Transverse colon (tissue), 4 donors: ENCODE data around the gene MLLT1.

Experiments used
- EP300 ChIP-seq: sonication (generic); formaldehyde crosslinking; IDR thresholded peaks from one replicate; pipeline ENCODE4 v1.6.1; 2017; ENCODE audit warnings: antibody characterized with exemption, low read depth
- POLR2A ChIP-seq: fragments of 450-650 bp; IDR thresholded peaks from one replicate; pipeline ENCODE4 v1.6.1; 2016; ENCODE audit warnings: antibody characterized with exemption, mild to moderate bottlenecking, moderate library complexity
- POLR2AphosphoS5 ChIP-seq, 3 donors: sonication (generic); formaldehyde crosslinking; IDR thresholded peaks; one replicate each; pipeline ENCODE4 v1.6.1; 2016; ENCODE audit warnings: antibody characterized with exemption in 3 of 3
- TF ChIP-seq, protein P1 (sequence below), 5 experiments: fragments of 200-600 bp in 3 of 5; fragments of 450-650 bp in 2 of 5; sonication (generic) in 3 of 5; IDR thresholded peaks; 1 replicate in 2 of 5; 2 replicates in 3 of 5; pipeline ENCODE4 v1.5.1; 2016 to 2017; ENCODE audit warnings: antibody characterized with exemption in 5 of 5, inconsistent platforms in 3 of 5, mild to moderate bottlenecking in 2 of 5, moderate library complexity in 1 of 5

DNA sequence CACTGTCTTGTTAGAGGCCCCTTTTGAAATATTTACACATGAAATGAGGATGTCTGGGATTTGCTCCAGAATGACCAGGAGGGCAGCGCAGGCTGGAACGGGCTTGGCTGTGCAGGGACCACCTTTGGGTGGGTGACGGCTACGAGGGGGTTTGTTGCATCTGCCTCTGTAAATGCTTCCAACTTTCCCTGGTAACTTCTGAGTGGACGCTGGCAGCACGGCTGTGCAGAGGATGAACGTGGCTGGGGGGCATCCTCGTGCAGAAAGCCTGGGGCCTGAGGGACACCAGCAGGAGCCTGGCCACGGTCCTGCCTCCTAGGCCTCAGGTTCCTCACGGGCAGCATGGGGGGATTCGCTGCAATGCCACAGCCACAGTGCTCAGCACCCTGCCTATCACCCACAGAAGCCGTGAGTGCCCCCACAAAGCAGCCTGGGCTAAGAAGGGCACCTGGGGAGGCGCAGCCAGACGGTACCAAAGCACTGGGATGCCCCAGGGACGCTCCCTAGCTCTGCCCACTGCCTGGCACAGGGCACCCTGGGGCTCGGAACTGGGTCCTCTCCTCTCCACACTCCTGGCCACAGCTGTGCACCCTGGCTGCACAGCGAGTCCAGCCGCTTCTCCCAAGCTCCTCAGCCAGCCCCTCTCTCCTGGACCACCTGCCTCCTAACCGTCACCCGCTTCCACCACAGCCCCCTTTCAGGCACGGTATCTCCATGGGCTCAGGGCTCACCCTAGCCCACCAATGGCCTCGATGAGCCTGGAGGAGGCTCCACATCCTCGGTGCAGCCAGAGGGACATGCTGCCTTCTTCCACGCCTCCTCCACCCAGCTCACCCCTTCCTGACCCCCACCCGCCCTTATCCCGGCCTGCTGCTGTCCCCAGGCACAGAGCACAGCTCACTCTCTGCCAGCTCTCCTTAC, 44.5 kb downstream of the MLLT1 start:
- TF ChIP-seq, protein P1, sequence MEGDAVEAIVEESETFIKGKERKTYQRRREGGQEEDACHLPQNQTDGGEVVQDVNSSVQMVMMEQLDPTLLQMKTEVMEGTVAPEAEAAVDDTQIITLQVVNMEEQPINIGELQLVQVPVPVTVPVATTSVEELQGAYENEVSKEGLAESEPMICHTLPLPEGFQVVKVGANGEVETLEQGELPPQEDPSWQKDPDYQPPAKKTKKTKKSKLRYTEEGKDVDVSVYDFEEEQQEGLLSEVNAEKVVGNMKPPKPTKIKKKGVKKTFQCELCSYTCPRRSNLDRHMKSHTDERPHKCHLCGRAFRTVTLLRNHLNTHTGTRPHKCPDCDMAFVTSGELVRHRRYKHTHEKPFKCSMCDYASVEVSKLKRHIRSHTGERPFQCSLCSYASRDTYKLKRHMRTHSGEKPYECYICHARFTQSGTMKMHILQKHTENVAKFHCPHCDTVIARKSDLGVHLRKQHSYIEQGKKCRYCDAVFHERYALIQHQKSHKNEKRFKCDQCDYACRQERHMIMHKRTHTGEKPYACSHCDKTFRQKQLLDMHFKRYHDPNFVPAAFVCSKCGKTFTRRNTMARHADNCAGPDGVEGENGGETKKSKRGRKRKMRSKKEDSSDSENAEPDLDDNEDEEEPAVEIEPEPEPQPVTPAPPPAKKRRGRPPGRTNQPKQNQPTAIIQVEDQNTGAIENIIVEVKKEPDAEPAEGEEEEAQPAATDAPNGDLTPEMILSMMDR (IDR thresholded peaks at IDR 0.05): no peak
- TF ChIP-seq POLR2A: no peak
- no peak for TF ChIP-seq POLR2AphosphoS5 (IDR thresholded peaks at IDR 0.05)
- no peak for TF ChIP-seq EP300
